Measurements from ENCODE around the gene CFAP161.
A peak's percentile ranks its signal among the peaks of the same experiment; 100 is the strongest.

Gene CFAP161

GRCh38 chr15:81087694-81088093 is 46.4 kb upstream of the CFAP161 start:
- H3K27me3 ChIP-seq (ENCODE audit: insufficient read depth, low read depth, severe bottlenecking), result no peaks in the 10 kb centered on the region
- H3K9me3 ChIP-seq (ENCODE audit: severe bottlenecking), result no peaks in the 10 kb centered on the region
- H3K27ac ChIP-seq, result no peak overlapping the region
- H3K4me3 ChIP-seq (ENCODE audit: low read depth, low read length), result no peak overlapping the region
- TF ChIP-seq, protein P1, sequence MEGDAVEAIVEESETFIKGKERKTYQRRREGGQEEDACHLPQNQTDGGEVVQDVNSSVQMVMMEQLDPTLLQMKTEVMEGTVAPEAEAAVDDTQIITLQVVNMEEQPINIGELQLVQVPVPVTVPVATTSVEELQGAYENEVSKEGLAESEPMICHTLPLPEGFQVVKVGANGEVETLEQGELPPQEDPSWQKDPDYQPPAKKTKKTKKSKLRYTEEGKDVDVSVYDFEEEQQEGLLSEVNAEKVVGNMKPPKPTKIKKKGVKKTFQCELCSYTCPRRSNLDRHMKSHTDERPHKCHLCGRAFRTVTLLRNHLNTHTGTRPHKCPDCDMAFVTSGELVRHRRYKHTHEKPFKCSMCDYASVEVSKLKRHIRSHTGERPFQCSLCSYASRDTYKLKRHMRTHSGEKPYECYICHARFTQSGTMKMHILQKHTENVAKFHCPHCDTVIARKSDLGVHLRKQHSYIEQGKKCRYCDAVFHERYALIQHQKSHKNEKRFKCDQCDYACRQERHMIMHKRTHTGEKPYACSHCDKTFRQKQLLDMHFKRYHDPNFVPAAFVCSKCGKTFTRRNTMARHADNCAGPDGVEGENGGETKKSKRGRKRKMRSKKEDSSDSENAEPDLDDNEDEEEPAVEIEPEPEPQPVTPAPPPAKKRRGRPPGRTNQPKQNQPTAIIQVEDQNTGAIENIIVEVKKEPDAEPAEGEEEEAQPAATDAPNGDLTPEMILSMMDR (IDR thresholded peaks at IDR 0.05; ENCODE audit: low read depth, low read length), result no peak
- no peaks in the 10 kb centered on the region for H3K36me3 ChIP-seq
- DNase-seq, result no peak

DNA sequence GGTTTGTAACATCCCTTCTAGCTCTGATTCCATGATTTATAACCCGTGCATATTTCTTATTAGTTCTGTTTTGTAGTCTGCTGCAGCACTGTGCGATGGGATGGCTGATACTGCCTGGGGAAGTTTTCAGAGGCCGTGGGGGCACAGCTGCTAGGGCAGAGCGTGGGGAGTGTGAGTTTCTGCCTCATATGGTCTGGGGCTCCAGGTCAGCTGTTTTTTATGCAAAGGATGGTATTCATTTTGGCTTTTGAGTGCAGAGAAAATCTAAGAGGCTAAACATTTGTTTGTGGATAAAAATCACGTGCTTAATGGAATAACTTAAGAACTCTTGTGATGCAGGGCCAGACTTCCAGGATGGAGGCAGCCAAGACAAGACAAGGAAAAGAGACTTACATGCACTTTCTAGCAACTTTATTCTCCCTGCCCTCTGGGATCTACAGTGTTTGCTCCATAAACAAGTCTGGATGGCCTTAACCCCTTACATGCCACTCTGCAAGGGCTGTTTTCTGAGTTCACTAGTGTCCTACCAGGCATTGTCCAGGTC is 45.5 kb upstream of the CFAP161 start:
- Histone ChIP-seq H3K27ac (no peak overlapping the region), H3K36me3 (no peaks in the 10 kb centered on the region), H3K9me3 (ENCODE audit: severe bottlenecking) (no peaks in the 10 kb centered on the region), H3K4me3 (ENCODE audit: low read depth, low read length) (no peak overlapping the region), H3K27me3 (ENCODE audit: insufficient read depth, low read depth, severe bottlenecking) (no peaks in the 10 kb centered on the region)
- DNase-seq, result no peak
- TF ChIP-seq, protein P1 (IDR thresholded peaks at IDR 0.05; ENCODE audit: low read depth, low read length), result no peak

DNA sequence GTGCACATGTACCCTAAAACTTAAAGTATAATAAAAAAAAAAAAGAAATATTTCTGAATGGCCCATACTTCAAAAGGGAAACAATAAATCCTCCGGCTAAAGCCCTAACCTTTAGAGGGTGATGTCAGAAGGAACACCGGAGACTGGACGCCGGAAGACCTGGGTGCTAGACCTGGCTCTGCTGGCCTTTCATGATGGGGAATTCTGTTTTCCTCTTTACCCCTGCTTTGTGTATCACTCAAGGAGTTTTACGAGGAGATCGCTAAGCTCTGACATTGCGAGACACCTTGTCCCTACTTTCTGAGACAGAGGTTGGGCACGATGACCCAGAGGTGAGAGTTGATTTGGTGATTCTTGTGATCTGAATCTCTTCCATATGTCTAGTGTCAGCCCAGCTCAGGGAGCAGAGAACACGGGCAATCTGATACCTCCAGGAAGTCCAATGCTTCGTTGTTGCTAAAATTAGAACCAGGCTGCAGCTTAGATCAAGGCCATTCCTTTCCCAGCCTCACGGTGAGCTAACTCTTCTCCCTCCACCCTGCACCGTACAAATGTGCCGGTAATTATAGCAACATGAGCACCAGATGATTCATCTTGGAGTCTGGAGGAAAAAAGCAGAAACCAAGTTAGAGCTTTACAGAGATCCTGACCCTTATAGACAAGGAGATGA is 42.0 kb upstream of the CFAP161 start:
- peak; percentile 72 for DNase-seq
- TF ChIP-seq, protein P1 (IDR thresholded peaks at IDR 0.05; ENCODE audit: low read depth, low read length), result no peak
- H3K4me3 ChIP-seq (ENCODE audit: low read depth, low read length), result peak overlapping the region; percentile 41
- no peaks in the 10 kb centered on the region for H3K36me3 ChIP-seq
- H3K27me3 ChIP-seq (ENCODE audit: insufficient read depth, low read depth, severe bottlenecking), result no peaks in the 10 kb centered on the region
- peaks cover 3% of the 10 kb centered on the region for H3K9me3 ChIP-seq (ENCODE audit: severe bottlenecking)
- H3K27ac ChIP-seq, result peak overlapping the region; percentile 84

DNA sequence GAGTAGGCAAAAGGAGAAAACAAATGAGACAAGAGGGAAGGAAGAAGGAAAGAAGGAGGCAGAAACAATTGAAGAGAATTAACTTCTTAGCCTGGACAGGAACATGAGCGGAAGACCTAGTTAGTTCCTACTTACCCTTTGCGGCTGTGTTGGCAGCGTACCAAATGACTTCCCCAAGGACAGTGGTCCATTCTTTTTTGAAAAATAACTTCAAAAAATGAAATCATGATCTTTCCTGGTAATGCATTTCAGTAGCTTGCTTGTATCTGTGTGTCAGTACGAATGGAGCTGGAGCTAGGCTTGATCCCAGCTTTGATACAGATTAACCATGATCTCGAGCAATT is 41.5 kb upstream of the CFAP161 start:
- Histone ChIP-seq H3K36me3 (no peaks in the 10 kb centered on the region), H3K27me3 (ENCODE audit: insufficient read depth, low read depth, severe bottlenecking) (no peaks in the 10 kb centered on the region), H3K27ac (peak overlapping the region; percentile 84), H3K4me3 (ENCODE audit: low read depth, low read length) (peak overlapping the region; percentile 41), H3K9me3 (ENCODE audit: severe bottlenecking) (peaks cover 3% of the 10 kb centered on the region)
- TF ChIP-seq, protein P1 (IDR thresholded peaks at IDR 0.05; ENCODE audit: low read depth, low read length), result no peak
- DNase-seq, result no peak

DNA sequence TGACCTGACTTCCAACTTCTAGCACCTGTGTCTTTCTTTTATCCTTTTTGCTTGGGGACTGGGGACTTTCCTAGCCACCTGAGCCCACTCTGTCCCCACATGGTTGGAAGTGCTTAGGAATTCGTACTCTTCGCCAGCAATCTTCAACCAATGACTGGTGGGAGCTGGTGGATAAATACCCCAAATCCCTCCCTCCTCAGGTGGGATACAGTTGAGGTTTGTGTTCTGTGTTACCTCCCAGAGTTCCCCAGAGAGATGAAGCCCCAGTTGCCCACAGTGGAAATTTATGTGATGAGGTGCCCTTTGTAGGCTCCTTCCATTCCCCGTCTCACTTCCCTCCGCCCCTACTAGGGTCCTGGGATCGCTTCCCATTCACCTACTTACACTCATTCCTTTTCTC is 40.1 kb upstream of the CFAP161 start:
- no peaks in the 10 kb centered on the region for H3K27me3 ChIP-seq (ENCODE audit: insufficient read depth, low read depth, severe bottlenecking)
- TF ChIP-seq, protein P1 (IDR thresholded peaks at IDR 0.05; ENCODE audit: low read depth, low read length), result no peak
- no peak for DNase-seq
- H3K9me3 ChIP-seq (ENCODE audit: severe bottlenecking), result peaks cover 3% of the 10 kb centered on the region
- H3K27ac ChIP-seq, result no peak overlapping the region
- H3K36me3 ChIP-seq, result no peaks in the 10 kb centered on the region
- no peak overlapping the region for H3K4me3 ChIP-seq (ENCODE audit: low read depth, low read length)

Measured in WERI-Rb-1 (cell line).